Ascending aorta (tissue), 2 donors: ENCODE results near the gene HOXB13. TPM values are rescaled to one million over a fixed set of nuclear protein-coding genes. Genes with fewer than 3 reads are reported as not detected.
A peak's percentile ranks its signal among the peaks of the same experiment; 100 is the strongest.

Source experiments
- DNase-seq, 2 donors: peaks; one replicate each; pipeline ENCODE4 v3.0.0-alpha.2; 2019; ENCODE audit warnings: low spot score in 2 of 2
- H3K27ac ChIP-seq, 2 donors: fragments of 200-600 bp; sonication (generic); one replicate each; pipeline ENCODE4 v1.5.1; 2016 to 2017; ENCODE audit warnings: mild to moderate bottlenecking in 1 of 2
- H3K27me3 ChIP-seq: fragments of 200-600 bp; sonication (generic); one replicate; pipeline ENCODE4 v1.5.1; 2017
- H3K36me3 ChIP-seq, 2 donors: fragments of 200-600 bp; sonication (generic); one replicate each; pipeline ENCODE4 v1.5.1; 2016
- H3K4me1 ChIP-seq, 2 donors: fragments of 200-600 bp; sonication (generic); one replicate each; pipeline ENCODE4 v1.5.1; 2016 to 2017; ENCODE audit warnings: mild to moderate bottlenecking in 1 of 2
- H3K4me3 ChIP-seq, 2 donors: fragments of 200-600 bp; sonication (generic); one replicate each; pipeline ENCODE4 v1.5.1; 2016 to 2017; ENCODE audit warnings: mild to moderate bottlenecking in 1 of 2
- H3K9me3 ChIP-seq, 2 donors: fragments of 200-600 bp; sonication (generic); one replicate each; pipeline ENCODE4 v1.5.1; 2016
- CTCF ChIP-seq, 3 experiments: fragments of 200-600 bp in 2 of 3; fragments of 450-650 bp in 1 of 3; sonication (generic) in 2 of 3; IDR thresholded peaks; one replicate each; pipeline ENCODE4 v1.5.1; 2016 to 2019; ENCODE audit warnings: antibody characterized with exemption in 3 of 3, mild to moderate bottlenecking in 1 of 3, moderate library complexity in 1 of 3
- intact Hi-C: fragments of 100-400 bp; cut with DNase I; formaldehyde crosslinking; loops from one replicate; pipeline ENCODE4 v1.15.1; 2023
- total RNA-seq: library from RNA; depleted of rRNA; stranded (reverse); fragments of >200 nt; gene quantifications from one replicate; pipeline ENCODE4 v1.1.0, GENCODE V29; 2016

HOXB13 gene
- total RNA-seq, 1 donor from 2014 or later: not detected

DNA sequence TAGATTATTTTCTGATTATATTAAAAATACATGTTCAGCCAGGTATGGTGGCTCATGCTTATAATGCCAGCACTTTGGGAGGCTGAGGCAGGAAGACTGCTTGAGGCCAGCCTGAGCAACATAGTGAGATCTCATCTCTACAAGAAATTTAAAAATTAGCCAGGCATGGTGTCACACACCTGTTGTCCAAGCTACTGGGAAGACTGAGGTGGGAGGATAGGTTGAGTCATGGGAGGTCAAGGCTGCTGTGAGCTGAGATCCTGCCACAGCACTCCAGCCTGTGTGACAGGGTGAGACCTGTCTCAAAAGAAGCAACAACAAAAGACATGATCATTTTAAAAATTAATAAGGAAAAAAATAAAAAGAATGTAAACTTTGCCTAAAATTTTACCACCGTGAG is 46.9 kb downstream of the HOXB13 start:
- no peaks in the 10 kb centered on the region for H3K4me1 ChIP-seq
- H3K27me3 ChIP-seq: peaks cover 6% of the 10 kb centered on the region
- DNase-seq: no peak
- H3K27ac ChIP-seq: no peak overlapping the region
- intact Hi-C loops: no loop called here
- no peaks in the 10 kb centered on the region for H3K9me3 ChIP-seq
- H3K4me3 ChIP-seq: no peak overlapping the region
- no peak for TF ChIP-seq CTCF (IDR thresholded peaks at IDR 0.05)
- no peaks in the 10 kb centered on the region for H3K36me3 ChIP-seq

DNA sequence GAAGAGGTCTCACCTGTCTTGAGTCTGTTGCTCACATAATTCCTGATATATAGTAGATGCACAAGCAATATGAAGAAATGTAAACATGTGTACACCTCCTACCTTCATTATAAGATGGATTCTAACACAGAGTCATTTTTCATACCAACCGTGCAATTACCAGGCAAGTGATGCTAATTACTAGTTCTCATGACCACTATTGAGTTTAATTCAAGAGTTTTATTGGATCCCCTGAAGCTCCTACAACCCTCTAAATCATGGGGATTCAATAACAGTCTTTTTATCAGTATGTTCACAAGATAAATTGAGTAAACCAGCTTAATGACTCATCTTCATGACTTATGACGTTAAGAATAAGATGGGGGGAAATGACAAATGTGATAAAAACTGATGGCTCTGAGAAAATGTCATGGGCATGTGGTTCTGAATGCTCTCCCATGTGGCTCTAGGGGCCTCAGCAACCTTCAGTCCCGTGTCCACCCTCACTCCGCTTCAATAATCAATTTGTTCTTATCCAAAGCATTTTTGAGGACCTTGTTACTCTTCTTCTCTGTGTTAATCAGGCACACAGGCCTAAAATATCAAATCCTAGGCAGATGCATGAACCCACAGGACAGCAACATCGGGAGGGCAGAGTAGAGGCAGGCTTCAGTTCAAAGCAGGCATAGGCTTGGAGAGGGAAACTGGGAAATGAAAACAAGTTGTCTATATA is 49.0 kb downstream of the HOXB13 start:
- peaks cover 6% of the 10 kb centered on the region for H3K27me3 ChIP-seq
- H3K4me1 ChIP-seq: no peaks in the 10 kb centered on the region
- no peak for TF ChIP-seq CTCF (IDR thresholded peaks at IDR 0.05)
- DNase-seq: no peak
- no peaks in the 10 kb centered on the region for H3K36me3 ChIP-seq
- no peaks in the 10 kb centered on the region for H3K9me3 ChIP-seq
- no peak overlapping the region for H3K4me3 ChIP-seq
- intact Hi-C loops: no loop called here
- H3K27ac ChIP-seq: no peak overlapping the region

DNA sequence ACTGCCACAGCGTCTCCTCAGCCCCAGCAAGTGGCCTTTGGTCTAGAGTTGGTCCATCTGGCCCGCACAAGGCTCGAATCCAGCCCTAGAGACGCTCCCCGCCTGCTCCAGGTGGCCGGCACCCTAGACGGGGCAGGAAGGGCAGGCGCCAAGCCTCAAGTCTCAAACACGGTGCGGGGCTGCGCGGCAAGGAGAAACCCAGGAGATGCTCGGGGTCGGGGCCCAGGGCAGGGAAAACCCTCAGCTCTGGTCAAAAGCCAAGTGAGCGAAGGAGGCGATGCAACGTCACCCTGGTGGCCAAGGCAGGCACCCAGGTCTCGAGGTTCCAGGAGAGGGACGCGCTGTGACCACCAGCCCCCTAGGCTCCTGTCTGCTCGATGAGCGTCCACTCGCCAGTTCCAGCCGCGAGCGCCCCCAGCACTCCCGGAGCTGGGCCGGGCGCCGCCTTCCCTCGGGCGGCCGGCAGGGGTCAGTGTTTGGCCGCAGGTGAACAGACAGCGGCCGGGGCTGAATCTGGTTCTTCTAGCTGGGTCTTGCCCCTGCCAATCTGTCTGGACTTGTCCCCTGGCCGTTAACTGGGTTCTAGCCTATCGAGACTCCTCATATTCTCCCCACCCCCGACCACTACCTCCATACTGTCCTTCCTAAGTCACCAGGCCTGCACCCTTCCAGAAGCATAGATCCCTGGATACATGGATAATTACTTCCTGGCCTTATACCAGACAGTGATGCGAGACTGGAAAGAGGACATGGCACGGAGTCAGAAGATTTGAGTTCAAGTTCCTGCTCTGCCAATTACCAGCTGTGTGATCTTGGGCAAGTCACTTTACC is 50.2 kb downstream of the HOXB13 start:
- no peak overlapping the region for H3K27ac ChIP-seq
- H3K4me1 ChIP-seq: no peaks in the 10 kb centered on the region
- no peaks in the 10 kb centered on the region for H3K9me3 ChIP-seq
- TF ChIP-seq CTCF (IDR thresholded peaks at IDR 0.05): peak; percentile 71 to 88 (median 88)
- intact Hi-C loops: no loop called here
- H3K4me3 ChIP-seq: no peak overlapping the region
- peak in 1 of 2 donors; percentile 74 for DNase-seq
- H3K27me3 ChIP-seq: peaks cover 6% of the 10 kb centered on the region
- no peaks in the 10 kb centered on the region for H3K36me3 ChIP-seq

DNA sequence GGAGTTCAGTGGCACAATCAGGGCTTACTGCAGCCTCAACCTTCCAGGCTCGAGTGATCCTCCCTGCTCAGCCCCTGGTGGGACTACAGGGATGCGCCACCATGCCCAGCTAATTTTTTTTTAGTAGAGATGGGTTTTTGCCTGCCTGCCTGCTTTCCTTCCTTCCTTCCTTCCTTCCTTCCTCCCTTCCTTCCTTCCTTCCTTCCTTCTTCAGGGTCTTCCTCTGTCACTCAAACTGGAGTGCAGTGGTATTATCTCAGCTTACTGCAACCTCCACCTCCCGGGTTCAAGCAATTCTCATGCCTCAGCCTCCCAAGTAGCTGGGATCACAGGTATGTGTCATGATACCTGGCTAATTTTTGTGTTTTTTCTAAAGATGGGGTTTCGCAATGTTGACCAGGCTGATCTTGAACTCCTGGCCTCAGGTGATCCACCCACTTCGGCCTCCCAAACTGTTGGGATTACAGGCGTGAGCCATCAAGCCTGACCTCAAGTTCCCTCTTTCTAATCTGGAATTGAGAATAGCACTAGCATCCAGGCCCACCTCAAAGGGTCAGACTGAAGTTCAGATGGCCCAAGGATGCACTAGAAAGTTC is 51.5 kb downstream of the HOXB13 start:
- intact Hi-C loops: no loop called here
- no peak for DNase-seq
- no peaks in the 10 kb centered on the region for H3K9me3 ChIP-seq
- no peak overlapping the region for H3K4me3 ChIP-seq
- H3K27me3 ChIP-seq: peaks cover 6% of the 10 kb centered on the region
- H3K36me3 ChIP-seq: no peaks in the 10 kb centered on the region
- no peak for TF ChIP-seq CTCF (IDR thresholded peaks at IDR 0.05)
- H3K27ac ChIP-seq: no peak overlapping the region
- H3K4me1 ChIP-seq: no peaks in the 10 kb centered on the region

Other genes starting within 250 kb of the HOXB13 start
- not detected for gene HOXB1, start 197.7 kb downstream of the HOXB13 start, total RNA-seq
- 55.3 TPM for gene HOXB2, start 183.6 kb downstream of the HOXB13 start, total RNA-seq
- 20.4 TPM for gene HOXB4, start 150.4 kb downstream of the HOXB13 start, total RNA-seq
- gene HOXB3, start 138.5 kb downstream of the HOXB13 start, total RNA-seq: 19.3 TPM
- 0.53 TPM for gene HOXB5, start 135.0 kb downstream of the HOXB13 start, total RNA-seq
- 5.1 TPM for gene HOXB6, start 123.8 kb downstream of the HOXB13 start, total RNA-seq
- gene HOXB7, start 117.7 kb downstream of the HOXB13 start, total RNA-seq: 15.0 TPM
- not detected for gene HOXB8, start 113.5 kb downstream of the HOXB13 start, total RNA-seq
- gene HOXB9, start 102.4 kb downstream of the HOXB13 start, total RNA-seq: not detected
- gene PRAC1, start 6.2 kb downstream of the HOXB13 start, total RNA-seq: not detected
- gene PRAC2, start 5.6 kb downstream of the HOXB13 start, total RNA-seq: not detected
- not detected for gene TTLL6, start 88.5 kb upstream of the HOXB13 start, total RNA-seq
- 34.9 TPM for gene CALCOCO2, start 102.3 kb upstream of the HOXB13 start, total RNA-seq
- 173 TPM for gene ATP5MC1, start 164.0 kb upstream of the HOXB13 start, total RNA-seq
- 68.8 TPM for gene UBE2Z, start 179.7 kb upstream of the HOXB13 start, total RNA-seq
- gene SNF8, start 216.1 kb upstream of the HOXB13 start, total RNA-seq: 36.5 TPM
- not detected for gene GIP, start 239.8 kb upstream of the HOXB13 start, total RNA-seq